GM10248 (cell line): ENCODE measurements around the gene MARK1.
"Not testable (repeated sequence)": the region's sequence is repeated elsewhere in the genome, so short reads cannot be mapped to it uniquely, and the experiment has no call there.

Experiments used
- CTCF ChIA-PET: fragments of 300-600 bp; sonication (Branson Sonifier 250); formaldehyde crosslinking; extraction: SDS; loops from one replicate; lab custom pipeline; 2021; ENCODE audit warnings: antibody characterized with exemption; lab: Yijun Ruan, JAX
- POLR2A ChIA-PET: fragments of 350-650 bp; sonication (Branson Sonifier 250); formaldehyde crosslinking; extraction: SDS; loops from one replicate; lab custom pipeline; 2020; ENCODE audit warnings: antibody characterized with exemption; lab: Yijun Ruan, JAX
- DNase-seq: peaks from one replicate; pipeline ENCODE4 v3.0.0; 2012; ENCODE audit errors: extremely low spot score
- CTCF ChIP-seq: IDR thresholded peaks from 2 replicates; pipeline ENCODE4 v1.5.1; 2012; ENCODE audit warnings: mild to moderate bottlenecking, low read depth; ENCODE audit errors: extremely low read depth, missing control alignments, control extremely low read depth

MARK1 gene

GRCh38 chr1:220681220-220681880, 153.4 kb downstream of the MARK1 start:
- DNase-seq: no peak
- CTCF ChIA-PET: interaction anchor here (0.9 to 1.6 kb wide), 7 partner anchors 9 to 52 kb away, joined by 3 to 7 read pairs (median 3); partner anchors contain the start of gene C1orf115
- POLR2A ChIA-PET: no interaction called here
- no peak for TF ChIP-seq CTCF

- ChIA-PET CTCF (interaction anchor here (1.0 to 1.2 kb wide), 2 partner anchors 10 to 50 kb away, joined by 3 read pairs; no protein-coding TSS in a partner anchor), POLR2A (no interaction called here)
- no peak for TF ChIP-seq CTCF
- DNase-seq: no peak
Observed at GRCh38 chr1:220682901-220683576, 155.1 kb downstream of the MARK1 start.

- POLR2A ChIA-PET: not testable (repeated sequence)
Observed at GRCh38 chr1:220683716-220684115, 155.8 kb downstream of the MARK1 start.

GRCh38 chr1:220684890-220685289, 157.0 kb downstream of the MARK1 start:
- CTCF ChIA-PET: interaction anchor here (0.9 to 2.0 kb wide), 4 partner anchors 9 to 92 kb away, joined by 3 to 6 read pairs (median 4); no protein-coding TSS in a partner anchor
- POLR2A ChIA-PET: no interaction called here
- no peak for DNase-seq
- TF ChIP-seq CTCF: no peak

More at GRCh38 chr1:220683716-220684115, 155.8 kb downstream of the MARK1 start:
- DNase-seq: not testable (repeated sequence)
- CTCF ChIA-PET: interaction anchor here (1.0 to 1.7 kb wide), 3 partner anchors 10 to 50 kb away, joined by 3 to 4 read pairs (median 3); no protein-coding TSS in a partner anchor

- POLR2A ChIA-PET: no interaction called here
- TF ChIP-seq CTCF: no peak
- CTCF ChIA-PET: interaction anchor here (1.1 to 2.0 kb wide), 2 partner anchors 91 to 390 kb away, joined by 3 to 6 read pairs; no protein-coding TSS in a partner anchor
- DNase-seq: no peak
Observed at GRCh38 chr1:220685879-220686278, 157.9 kb downstream of the MARK1 start.

- POLR2A ChIA-PET: no interaction called here
- no peak for TF ChIP-seq CTCF
- CTCF ChIA-PET: interaction anchor here (1.1 kb wide), 1 partner anchor 9 kb away, joined by 3 read pairs; no protein-coding TSS in a partner anchor
- DNase-seq: no peak
Observed at GRCh38 chr1:220687809-220688208, 159.9 kb downstream of the MARK1 start.
